DND-41 (cell line): ENCODE measurements around the gene METTL25B.

Experiments
- ATAC-seq: fragments of 200-7000 bp; cut with Tn5 transposase; 3 replicates; pipeline ENCODE4 v1.9.1; 2021; ENCODE audit warnings: low read depth; ENCODE audit not compliant: insufficient read depth
- DNase-seq: peaks from one replicate; pipeline ENCODE4 v3.0.0-alpha.2; 2020
- H2AFZ ChIP-seq: 2 replicates; pipeline ENCODE4 v1.6.0; 2012; ENCODE audit warnings: low read depth, low read length
- H3K27ac ChIP-seq: 2 replicates; pipeline ENCODE4 v1.5.1; 2012; ENCODE audit warnings: low read length, inconsistent platforms
- H3K27me3 ChIP-seq: fragments of 200-600 bp; sonication (generic); 2 replicates; pipeline ENCODE4 v1.6.0; 2012; ENCODE audit warnings: low read length, mild to moderate bottlenecking, inconsistent platforms; ENCODE audit not compliant: insufficient read depth, poor library complexity
- H3K36me3 ChIP-seq: 2 replicates; pipeline ENCODE4 v1.5.1; 2012; ENCODE audit warnings: low read length, inconsistent platforms; ENCODE audit not compliant: insufficient read depth
- H3K4me1 ChIP-seq: 2 replicates; pipeline ENCODE4 v1.5.1; 2012; ENCODE audit warnings: mild to moderate bottlenecking, low read length; ENCODE audit not compliant: insufficient read depth
- H3K4me2 ChIP-seq: 2 replicates; pipeline ENCODE4 v1.6.0; 2012; ENCODE audit warnings: mild to moderate bottlenecking, moderate library complexity, low read length, inconsistent platforms; ENCODE audit not compliant: insufficient read depth
- H3K4me3 ChIP-seq, 2 experiments: fragments of 200-600 bp in 1 of 2; shearing (Covaris generic) in 1 of 2; 2 replicates each; pipeline ENCODE4 v1.5.1; 2012 to 2016; ENCODE audit warnings: inconsistent platforms in 2 of 2, low read length in 2 of 2, mild to moderate bottlenecking in 2 of 2, low read depth in 1 of 2, moderate library complexity in 1 of 2
- H3K79me2 ChIP-seq: 2 replicates; pipeline ENCODE4 v1.6.0; 2012; ENCODE audit warnings: low read length, inconsistent platforms; ENCODE audit not compliant: insufficient read depth
- H3K9ac ChIP-seq: 2 replicates; pipeline ENCODE4 v1.6.0; 2012; ENCODE audit warnings: low read depth, mild to moderate bottlenecking, inconsistent platforms, low read length, moderate library complexity
- H3K9me3 ChIP-seq: 2 replicates; pipeline ENCODE4 v1.5.1; 2012; ENCODE audit warnings: low read length, moderate library complexity, mild to moderate bottlenecking, inconsistent platforms; ENCODE audit not compliant: insufficient read depth, severe bottlenecking
- H4K20me1 ChIP-seq: 2 replicates; pipeline ENCODE4 v1.6.0; 2012; ENCODE audit warnings: low read length; ENCODE audit not compliant: insufficient read depth
- EZH2 ChIP-seq: IDR thresholded peaks from 3 replicates; pipeline ENCODE4 v1.6.1; 2012; ENCODE audit warnings: borderline replicate concordance, low read depth, mild to moderate bottlenecking, moderate library complexity, low read length, inconsistent platforms; ENCODE audit not compliant: severe bottlenecking
- TF ChIP-seq, protein P1 (sequence below): IDR thresholded peaks from 2 replicates; pipeline ENCODE4 v1.5.1; 2012; ENCODE audit warnings: borderline replicate concordance, low read length, moderate library complexity, mild to moderate bottlenecking; ENCODE audit not compliant: poor library complexity, severe bottlenecking; ENCODE audit errors: extremely low read depth

METTL25B gene

DNA sequence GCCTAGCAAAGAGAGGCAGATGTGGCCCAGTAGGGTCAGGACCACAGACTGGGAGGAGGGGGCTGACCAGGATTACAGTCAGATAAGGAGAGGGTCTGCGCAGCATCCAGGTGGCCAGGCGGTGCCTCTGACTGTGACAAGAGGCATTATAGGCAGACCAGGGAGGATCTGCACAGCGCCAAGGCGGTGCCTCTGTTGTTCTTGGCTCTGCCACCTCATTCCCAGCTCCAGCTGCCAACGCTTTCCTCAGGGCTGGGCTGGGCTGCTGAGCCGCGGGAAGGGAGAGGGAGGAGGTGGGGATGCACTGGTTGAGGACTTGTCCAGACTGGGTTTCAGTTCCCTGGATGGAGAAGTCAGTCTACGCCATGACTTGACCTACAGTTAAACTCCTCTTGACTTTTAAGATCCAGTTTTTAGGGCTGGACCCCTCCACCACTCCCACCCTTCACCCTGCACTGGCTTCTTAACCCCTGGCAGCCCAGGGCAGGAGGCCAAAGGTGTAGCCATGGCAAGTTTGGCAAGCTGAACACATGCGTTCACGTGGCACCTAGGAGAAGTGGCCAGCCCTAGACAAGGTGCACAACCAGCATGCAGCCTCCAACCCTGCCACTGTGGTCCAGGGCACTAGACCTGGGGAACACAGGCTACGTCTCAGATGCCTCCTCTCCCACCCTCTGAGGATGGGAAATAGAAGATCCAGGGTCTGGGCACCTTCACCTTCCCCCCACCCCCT is 18.3 kb upstream of the METTL25B start:
- H3K4me3 ChIP-seq: no peak overlapping the region
- H2AFZ ChIP-seq: no peak overlapping the region
- H3K36me3 ChIP-seq: no peaks in the 10 kb centered on the region
- peaks cover 13% of the 10 kb centered on the region for H3K27me3 ChIP-seq
- H3K27ac ChIP-seq: no peak overlapping the region
- H3K4me1 ChIP-seq: peaks cover 22% of the 10 kb centered on the region
- no peaks in the 10 kb centered on the region for H3K9me3 ChIP-seq
- DNase-seq (no peak), ATAC-seq (no peak)
- no peak overlapping the region for H3K9ac ChIP-seq
- H3K79me2 ChIP-seq: no peaks in the 10 kb centered on the region
- peaks cover 5% of the 10 kb centered on the region for H4K20me1 ChIP-seq
- H3K4me2 ChIP-seq: no peak overlapping the region
- TF ChIP-seq, protein P1, sequence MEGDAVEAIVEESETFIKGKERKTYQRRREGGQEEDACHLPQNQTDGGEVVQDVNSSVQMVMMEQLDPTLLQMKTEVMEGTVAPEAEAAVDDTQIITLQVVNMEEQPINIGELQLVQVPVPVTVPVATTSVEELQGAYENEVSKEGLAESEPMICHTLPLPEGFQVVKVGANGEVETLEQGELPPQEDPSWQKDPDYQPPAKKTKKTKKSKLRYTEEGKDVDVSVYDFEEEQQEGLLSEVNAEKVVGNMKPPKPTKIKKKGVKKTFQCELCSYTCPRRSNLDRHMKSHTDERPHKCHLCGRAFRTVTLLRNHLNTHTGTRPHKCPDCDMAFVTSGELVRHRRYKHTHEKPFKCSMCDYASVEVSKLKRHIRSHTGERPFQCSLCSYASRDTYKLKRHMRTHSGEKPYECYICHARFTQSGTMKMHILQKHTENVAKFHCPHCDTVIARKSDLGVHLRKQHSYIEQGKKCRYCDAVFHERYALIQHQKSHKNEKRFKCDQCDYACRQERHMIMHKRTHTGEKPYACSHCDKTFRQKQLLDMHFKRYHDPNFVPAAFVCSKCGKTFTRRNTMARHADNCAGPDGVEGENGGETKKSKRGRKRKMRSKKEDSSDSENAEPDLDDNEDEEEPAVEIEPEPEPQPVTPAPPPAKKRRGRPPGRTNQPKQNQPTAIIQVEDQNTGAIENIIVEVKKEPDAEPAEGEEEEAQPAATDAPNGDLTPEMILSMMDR: no peak

DNA sequence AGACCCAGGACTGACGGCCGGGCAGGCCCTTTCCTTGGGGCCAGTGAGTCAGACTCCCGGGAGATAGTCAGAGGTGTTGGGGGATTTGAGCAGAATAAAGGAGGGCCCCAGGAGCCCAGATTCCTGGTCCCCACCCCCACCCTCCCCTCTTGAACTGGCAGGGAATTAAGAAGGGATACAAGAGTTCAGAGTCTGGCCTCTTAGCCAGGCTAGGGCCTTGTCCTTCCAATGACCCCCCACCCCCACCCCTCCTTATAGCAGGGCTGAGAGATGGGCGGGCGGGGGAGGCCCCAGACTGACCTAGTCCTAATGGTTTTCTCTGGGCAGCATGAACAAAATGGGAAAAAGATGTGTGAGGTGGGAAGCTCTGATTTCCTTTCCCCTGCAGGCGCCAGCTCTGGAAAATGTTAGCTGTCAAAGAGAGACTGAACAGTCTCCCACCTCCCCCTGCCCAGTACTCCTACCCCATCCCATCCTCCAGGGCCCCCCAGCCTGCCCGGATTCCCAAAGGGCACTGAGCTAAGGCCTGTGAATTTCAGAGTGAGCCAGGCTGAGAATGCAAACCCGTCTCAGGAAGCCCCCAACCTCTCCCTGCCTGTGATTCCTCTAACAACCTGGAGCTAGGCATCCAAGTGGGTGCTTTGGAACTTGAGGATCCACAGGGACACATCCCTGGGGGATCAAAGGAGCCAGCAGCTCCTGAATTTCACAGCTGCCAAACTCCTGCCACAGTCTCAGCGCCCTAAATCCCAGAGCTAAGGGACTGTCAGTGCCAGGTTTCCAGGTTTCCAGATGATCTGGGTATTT is 17.1 kb upstream of the METTL25B start:
- H3K9ac ChIP-seq: no peak overlapping the region
- no peak overlapping the region for H3K4me3 ChIP-seq

DNA sequence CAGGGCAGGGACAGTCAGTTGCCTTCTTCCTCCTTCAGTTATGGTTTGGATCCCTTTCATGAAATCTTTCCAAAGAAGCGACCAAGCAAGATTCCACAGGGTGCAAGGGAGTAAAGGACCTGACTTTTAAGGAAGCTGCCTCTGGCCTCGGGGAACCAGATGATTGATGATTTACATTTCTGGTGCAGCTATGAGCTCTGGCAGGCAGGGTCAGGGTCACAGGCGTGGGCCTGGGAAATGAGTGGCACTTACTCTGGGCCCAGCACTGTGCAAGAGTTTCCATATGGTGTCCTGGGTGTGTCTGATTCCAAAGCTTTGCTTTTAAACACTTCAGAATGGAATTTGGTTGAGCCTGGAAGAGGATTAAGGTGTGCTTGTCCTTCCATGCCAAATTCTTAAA is 15.6 kb upstream of the METTL25B start:
- Histone ChIP-seq H3K36me3 (peaks cover 4% of the 10 kb centered on the region; the same call in 1 of the 2 replicates), H3K79me2 (no peaks in the 10 kb centered on the region), H3K9me3 (no peaks in the 10 kb centered on the region), H3K9ac (no peak overlapping the region), H3K4me2 (no peak overlapping the region), H3K27ac (no peak overlapping the region), H3K4me3 (no peak overlapping the region), H4K20me1 (peaks cover 5% of the 10 kb centered on the region; the same call in 1 of the 2 replicates), H3K27me3 (no peaks in the 10 kb centered on the region), H2AFZ (no peak overlapping the region), H3K4me1 (no peaks in the 10 kb centered on the region)
- TF ChIP-seq EZH2: no peak
- DNase-seq (no peak), ATAC-seq (no peak)

More for the DNA sequence above, 17.1 kb upstream of the METTL25B start:
- Histone ChIP-seq H3K36me3 (no peaks in the 10 kb centered on the region), H2AFZ (no peak overlapping the region), H3K79me2 (no peaks in the 10 kb centered on the region), H3K27me3 (peaks cover 10% of the 10 kb centered on the region), H4K20me1 (peaks cover 5% of the 10 kb centered on the region), H3K4me1 (peaks cover 9% of the 10 kb centered on the region), H3K27ac (no peak overlapping the region), H3K4me2 (no peak overlapping the region), H3K9me3 (no peaks in the 10 kb centered on the region)
- DNase-seq: no peak
- no peak for ATAC-seq
- TF ChIP-seq EZH2: no peak

DNA sequence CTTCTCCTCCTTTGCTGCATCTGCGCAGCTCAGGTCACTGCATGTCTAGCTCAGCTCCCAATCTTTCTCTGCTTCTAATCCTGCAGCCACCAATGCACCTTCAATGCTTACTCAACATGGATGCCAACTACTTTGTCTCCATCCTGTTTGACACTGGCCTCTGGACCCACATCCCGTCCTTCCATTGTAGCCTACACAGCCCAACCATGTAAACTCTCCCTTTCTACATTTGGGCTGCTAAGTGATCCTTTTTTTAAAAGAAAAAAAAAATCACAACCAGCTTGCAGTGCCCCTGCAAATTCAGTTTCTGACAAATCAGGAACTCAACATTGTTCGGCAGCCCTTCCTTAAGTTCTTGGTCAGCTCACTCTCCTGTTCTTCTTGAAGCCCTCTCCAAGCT is 13.4 kb upstream of the METTL25B start:
- no peak for ATAC-seq
- TF ChIP-seq, protein P1: no peak
- no peak for TF ChIP-seq EZH2
- H3K79me2 ChIP-seq: no peaks in the 10 kb centered on the region
- H3K27me3 ChIP-seq: no peaks in the 10 kb centered on the region
- peaks cover 4% of the 10 kb centered on the region; the same call in 1 of the 2 replicates for H3K36me3 ChIP-seq
- H3K9ac ChIP-seq: no peak overlapping the region
- no peak overlapping the region for H3K4me2 ChIP-seq
- no peaks in the 10 kb centered on the region for H3K9me3 ChIP-seq
- no peaks in the 10 kb centered on the region; the same call in 1 of the 2 replicates for H4K20me1 ChIP-seq
- no peak overlapping the region for H2AFZ ChIP-seq
- H3K4me1 ChIP-seq: no peaks in the 10 kb centered on the region
- DNase-seq: no peak
- no peak overlapping the region for H3K27ac ChIP-seq
- H3K4me3 ChIP-seq: no peak overlapping the region
